SH-SY5Y (cell line): Measurements from ENCODE around the gene RGS3.

Source experiments
- GATA2 ChIP-seq: IDR thresholded peaks from 2 replicates; pipeline ENCODE4 v1.6.1; 2011; ENCODE audit warnings: mild to moderate bottlenecking, low read depth, low read length
- GATA3 ChIP-seq: IDR thresholded peaks from 2 replicates; pipeline ENCODE4 v1.6.1; 2011; ENCODE audit warnings: low read depth, mild to moderate bottlenecking, low read length, moderate library complexity

- TF ChIP-seq GATA3 = no peak
- no peak for TF ChIP-seq GATA2
Measured at GRCh38 chr9:113532809-113533190, 69.3 kb downstream of the RGS3 start.
